Gastroesophageal sphincter (tissue), 4 donors: Measurements from ENCODE around the gene TACC3. TPM values are rescaled to one million over a fixed set of nuclear protein-coding genes. Genes with fewer than 3 reads are reported as not detected.

ENCODE experiments used
- ATAC-seq: fragments of 150-250 bp; one replicate; pipeline ENCODE4 v1.9.1; 2016; ENCODE audit warnings: mild to moderate bottlenecking, moderate library complexity
- H3K27ac ChIP-seq, 4 donors: fragments of 200-600 bp; sonication (generic) in 3 of 4; 1 replicate in 3 of 4; 2 replicates in 1 of 4; pipeline ENCODE4 v1.5.1; 2016 to 2019
- H3K27me3 ChIP-seq: fragments of 200-600 bp; sonication (generic); one replicate; pipeline ENCODE4 v1.5.1; 2019
- H3K36me3 ChIP-seq, 2 donors: fragments of 200-600 bp; sonication (generic); one replicate each; pipeline ENCODE4 v1.5.1; 2019; ENCODE audit warnings: control low read depth in 1 of 2
- H3K4me1 ChIP-seq, 3 donors: fragments of 200-600 bp; sonication (generic); 1 replicate in 2 of 3; 2 replicates in 1 of 3; pipeline ENCODE4 v1.5.1; 2016 to 2019; ENCODE audit warnings: control low read depth in 2 of 3
- H3K4me3 ChIP-seq, 2 donors: fragments of 200-600 bp; sonication (generic); one replicate each; pipeline ENCODE4 v1.5.1; 2019; ENCODE audit warnings: mild to moderate bottlenecking in 1 of 2, moderate library complexity in 1 of 2
- H3K9me3 ChIP-seq, 3 donors: fragments of 200-600 bp; sonication (generic); one replicate each; pipeline ENCODE4 v1.5.1; 2017 to 2019; ENCODE audit warnings: control low read depth in 2 of 3
- EP300 ChIP-seq: sonication (generic); formaldehyde crosslinking; IDR thresholded peaks from one replicate; pipeline ENCODE4 v1.6.1; 2017; ENCODE audit warnings: antibody characterized with exemption, mild to moderate bottlenecking
- POLR2A ChIP-seq, 2 donors: fragments of 450-650 bp; IDR thresholded peaks; one replicate each; pipeline ENCODE4 v1.6.1; 2017; ENCODE audit warnings: antibody characterized with exemption in 2 of 2, mild to moderate bottlenecking in 2 of 2, moderate library complexity in 1 of 2
- POLR2AphosphoS5 ChIP-seq: sonication (generic); formaldehyde crosslinking; IDR thresholded peaks from one replicate; pipeline ENCODE4 v1.6.1; 2017; ENCODE audit warnings: antibody characterized with exemption
- WGBS, 2 donors: methylation state at CpG; one replicate each; pipeline ENCODE4 v1.1.5; 2018; ENCODE audit warnings: low coverage in 1 of 2; 5-methylcytosine and 5-hydroxymethylcytosine counted together
- total RNA-seq, 4 donors: library from RNA; depleted of rRNA; stranded (reverse); fragments of >200 nt; gene quantifications; one replicate each; pipeline ENCODE4 v1.1.0, GENCODE V29; 2016
- TF ChIP-seq, protein P1 (sequence below), 4 experiments: fragments of 200-600 bp in 2 of 4; fragments of 450-650 bp in 2 of 4; sonication (generic) in 1 of 4; IDR thresholded peaks; one replicate each; pipeline ENCODE4 v1.5.1; 2017 to 2019; ENCODE audit warnings: antibody characterized with exemption in 4 of 4, mild to moderate bottlenecking in 2 of 4, moderate library complexity in 2 of 4

The TACC3 gene
- total RNA-seq, 4 donors from 2014 or later: 6.0 to 8.2 (median 7.1) TPM

DNA sequence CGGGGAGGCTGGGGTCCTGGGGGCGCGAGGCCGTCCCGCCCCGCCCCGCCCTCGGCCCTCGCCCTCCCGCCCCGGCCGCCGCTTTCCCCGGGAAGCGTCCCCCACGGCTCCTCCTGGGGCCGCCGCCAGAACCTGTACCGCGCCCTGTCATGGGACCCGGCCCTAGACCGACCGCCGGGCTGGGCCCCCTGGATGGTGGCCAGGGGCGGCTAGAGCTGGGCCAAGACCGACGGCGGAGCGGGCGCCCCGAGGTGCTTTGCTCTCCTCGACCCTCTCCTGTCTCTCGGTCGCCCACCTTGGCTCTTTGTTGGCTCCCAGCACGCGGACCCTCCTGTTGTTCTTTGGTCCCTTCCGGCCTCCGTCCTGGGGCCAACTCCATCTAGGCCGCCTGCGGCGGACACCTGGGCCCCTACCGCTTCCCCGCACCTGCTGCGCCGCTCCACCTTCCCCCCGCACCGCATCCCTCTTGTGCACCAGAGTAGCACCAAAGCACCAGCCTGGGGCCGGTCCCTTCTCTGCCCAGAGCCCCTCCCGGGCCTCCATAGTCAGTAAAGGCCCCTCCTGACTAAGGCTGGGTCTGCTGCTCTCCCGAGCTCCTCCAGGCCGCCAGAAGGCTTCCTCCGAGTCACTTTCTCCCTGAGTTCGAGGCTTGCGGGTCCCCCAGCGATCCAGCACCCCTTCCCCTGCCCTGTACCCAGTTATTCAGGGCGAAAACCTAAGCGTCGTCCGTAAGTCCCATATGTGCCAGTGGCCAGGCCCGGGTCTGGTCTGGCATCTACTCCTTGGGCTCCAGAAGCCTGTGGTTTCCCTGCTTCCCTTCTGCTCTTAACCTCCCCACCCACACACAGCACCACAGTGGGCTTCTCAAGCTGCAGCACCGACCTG, 587 bp downstream of the TACC3 start:
- Histone ChIP-seq H3K4me3 (peak overlapping the region; percentile 26 to 89), H3K27me3 (no peaks in the 10 kb centered on the region), H3K9me3 (no peaks in the 10 kb centered on the region), H3K36me3 (peaks cover 0 to 40% of the 10 kb centered on the region in 2 donors), H3K27ac (peak overlapping the region in 3 of 4 donors; percentile 92 to 98 (median 93)), H3K4me1 (peaks cover 0 to 61% (median 28%) of the 10 kb centered on the region in 3 donors)
- 15 to 16% methylated on average over 9 to 16 of the region's 61 CpGs for WGBS, 2 donors
- ATAC-seq: no peak
- TF ChIP-seq POLR2AphosphoS5 (no peak), EP300 (no peak), POLR2A (IDR thresholded peaks at IDR 0.05) (no peak)

DNA sequence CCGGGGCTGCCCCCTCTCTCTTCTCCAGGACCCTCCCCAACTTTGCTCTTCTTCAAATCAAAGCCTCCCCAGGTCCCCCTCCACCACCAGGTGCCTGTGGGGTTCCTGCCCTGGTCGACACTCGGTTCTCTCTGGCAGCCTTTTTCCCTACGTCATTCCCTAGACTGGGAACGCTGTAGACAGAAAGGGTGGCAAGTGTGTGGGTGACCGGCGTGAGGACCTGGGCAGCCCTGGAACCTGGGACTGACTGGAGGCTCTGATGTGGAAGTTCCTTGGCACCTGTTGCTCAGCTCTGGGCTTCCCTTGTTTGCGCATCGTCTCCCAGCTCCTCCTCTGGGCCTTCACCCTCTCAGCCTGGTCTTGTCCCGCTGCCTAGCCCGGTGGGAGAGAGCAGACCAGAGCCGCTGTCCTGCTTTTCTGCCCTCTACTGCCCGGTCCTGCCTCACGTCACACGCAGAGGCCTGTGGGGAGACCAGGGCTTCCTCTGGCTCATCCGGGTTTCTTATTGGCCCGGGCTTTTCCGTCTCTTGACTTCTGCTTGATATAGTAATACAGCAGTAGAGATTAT, 1.3 kb downstream of the TACC3 start:
- H3K27ac ChIP-seq: peak overlapping the region in 2 of 4 donors; percentile 45 to 47
- ATAC-seq: no peak
- 36 to 55% methylated on average over 8 to 9 of the region's 18 CpGs for WGBS, 2 donors
- H3K9me3 ChIP-seq: no peaks in the 10 kb centered on the region
- no peaks in the 10 kb centered on the region for H3K27me3 ChIP-seq
- no peak overlapping the region for H3K4me3 ChIP-seq
- TF ChIP-seq EP300 (no peak), POLR2A (IDR thresholded peaks at IDR 0.05) (no peak), POLR2AphosphoS5 (no peak)
- TF ChIP-seq, protein P1, sequence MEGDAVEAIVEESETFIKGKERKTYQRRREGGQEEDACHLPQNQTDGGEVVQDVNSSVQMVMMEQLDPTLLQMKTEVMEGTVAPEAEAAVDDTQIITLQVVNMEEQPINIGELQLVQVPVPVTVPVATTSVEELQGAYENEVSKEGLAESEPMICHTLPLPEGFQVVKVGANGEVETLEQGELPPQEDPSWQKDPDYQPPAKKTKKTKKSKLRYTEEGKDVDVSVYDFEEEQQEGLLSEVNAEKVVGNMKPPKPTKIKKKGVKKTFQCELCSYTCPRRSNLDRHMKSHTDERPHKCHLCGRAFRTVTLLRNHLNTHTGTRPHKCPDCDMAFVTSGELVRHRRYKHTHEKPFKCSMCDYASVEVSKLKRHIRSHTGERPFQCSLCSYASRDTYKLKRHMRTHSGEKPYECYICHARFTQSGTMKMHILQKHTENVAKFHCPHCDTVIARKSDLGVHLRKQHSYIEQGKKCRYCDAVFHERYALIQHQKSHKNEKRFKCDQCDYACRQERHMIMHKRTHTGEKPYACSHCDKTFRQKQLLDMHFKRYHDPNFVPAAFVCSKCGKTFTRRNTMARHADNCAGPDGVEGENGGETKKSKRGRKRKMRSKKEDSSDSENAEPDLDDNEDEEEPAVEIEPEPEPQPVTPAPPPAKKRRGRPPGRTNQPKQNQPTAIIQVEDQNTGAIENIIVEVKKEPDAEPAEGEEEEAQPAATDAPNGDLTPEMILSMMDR (IDR thresholded peaks at IDR 0.05): no peak
- H3K4me1 ChIP-seq: peaks cover 0 to 60% (median 29%) of the 10 kb centered on the region in 3 donors
- H3K36me3 ChIP-seq: peaks cover 0 to 34% of the 10 kb centered on the region in 2 donors

- ATAC-seq: no peak
- TF ChIP-seq EP300 (no peak), POLR2AphosphoS5 (no peak), POLR2A (IDR thresholded peaks at IDR 0.05) (peak in 1 of 2 donors; percentile 8)
- WGBS, 2 donors: 70 to 78% methylated on average over 6 of the region's 12 CpGs
- H3K27ac ChIP-seq: peak overlapping the region in 3 of 4 donors; percentile 19 to 47 (median 45)
- peaks cover 0 to 60% (median 29%) of the 10 kb centered on the region in 3 donors for H3K4me1 ChIP-seq
- H3K36me3 ChIP-seq: peaks cover 0 to 34% of the 10 kb centered on the region in 2 donors
- no peak overlapping the region for H3K4me3 ChIP-seq
- H3K9me3 ChIP-seq: no peaks in the 10 kb centered on the region
- H3K27me3 ChIP-seq: no peaks in the 10 kb centered on the region
Measured at GRCh38 chr4:1723131-1723801, 1.9 kb downstream of the TACC3 start.

- H3K36me3 ChIP-seq: peaks cover 0 to 41% of the 10 kb centered on the region in 2 donors
- TF ChIP-seq, protein P1 (IDR thresholded peaks at IDR 0.05): no peak
- TF ChIP-seq POLR2AphosphoS5 (no peak), EP300 (no peak), POLR2A (IDR thresholded peaks at IDR 0.05) (no peak)
- peaks cover 0 to 55% (median 15%) of the 10 kb centered on the region in 3 donors for H3K4me1 ChIP-seq
- H3K4me3 ChIP-seq: no peak overlapping the region
- no peaks in the 10 kb centered on the region for H3K27me3 ChIP-seq
- no peaks in the 10 kb centered on the region for H3K9me3 ChIP-seq
- WGBS, 2 donors: 75 to 100% methylated on average over 1 to 2 of the region's 10 CpGs
- ATAC-seq: no peak
- no peak overlapping the region for H3K27ac ChIP-seq
Measured at GRCh38 chr4:1725521-1725920, 4.2 kb downstream of the TACC3 start.

GRCh38 chr4:1726146-1726934, 5.0 kb downstream of the TACC3 start:
- H3K27me3 ChIP-seq: no peaks in the 10 kb centered on the region
- TF ChIP-seq EP300: no peak
- TF ChIP-seq, protein P1 (IDR thresholded peaks at IDR 0.05): peak in 3 of 4 experiments; percentile 88 to 98 (median 91)
- no peak for TF ChIP-seq POLR2A (IDR thresholded peaks at IDR 0.05)
- ATAC-seq: peak; percentile 47
- peak overlapping the region in 3 of 4 donors; percentile 29 to 55 (median 39) for H3K27ac ChIP-seq
- H3K9me3 ChIP-seq: no peaks in the 10 kb centered on the region
- H3K4me1 ChIP-seq: peaks cover 0 to 54% (median 15%) of the 10 kb centered on the region in 3 donors
- WGBS, 2 donors: 55 to 61% methylated on average over 5 to 7 of the region's 17 CpGs
- H3K4me3 ChIP-seq: no peak overlapping the region
- peaks cover 0 to 49% of the 10 kb centered on the region in 2 donors for H3K36me3 ChIP-seq
